ENCODE results near the gene TSC22D2.

- TF ChIP-seq POLR2A (IDR thresholded peaks at IDR 0.05; ENCODE audit: low read depth, low read length) (no peak), POLR2AphosphoS5 (IDR thresholded peaks at IDR 0.05; ENCODE audit: low read depth, low read length) (no peak)
Observed at GRCh38 chr3:150446470-150446977, 38.4 kb downstream of the TSC22D2 start.

All from GM12892 (cell line).